Parathyroid adenoma (tissue), 2 donors: ENCODE data around the gene CENPA.
"Not testable (repeated sequence)": the region's sequence is repeated elsewhere in the genome, so short reads cannot be mapped to it uniquely, and the experiment has no call there.

Experiments
- H2AFZ ChIP-seq: fragments of 300-600 bp; sonication (generic); one replicate; pipeline ENCODE4 v1.7.0; 2017; ENCODE audit warnings: antibody characterized with exemption, mild to moderate bottlenecking
- H3K27ac ChIP-seq: fragments of 300-600 bp; sonication (generic); one replicate; pipeline ENCODE4 v1.7.0; 2017
- H3K27me3 ChIP-seq: fragments of 300-600 bp; sonication (generic); one replicate; pipeline ENCODE4 v1.7.0; 2017; ENCODE audit warnings: low read length; ENCODE audit not compliant: control insufficient read depth, insufficient read depth
- H3K36me3 ChIP-seq: fragments of 300-600 bp; sonication (generic); one replicate; pipeline ENCODE4 v1.7.0; 2017; ENCODE audit warnings: low read length; ENCODE audit not compliant: control insufficient read depth, insufficient read depth
- H3K4me1 ChIP-seq: fragments of 300-600 bp; sonication (generic); one replicate; pipeline ENCODE4 v1.7.0; 2017; ENCODE audit warnings: control low read depth
- H3K4me2 ChIP-seq: fragments of 300-600 bp; sonication (generic); one replicate; pipeline ENCODE4 v1.7.0; 2017; ENCODE audit warnings: low read length
- H3K4me3 ChIP-seq: fragments of 300-600 bp; sonication (generic); one replicate; pipeline ENCODE4 v1.7.0; 2017; ENCODE audit warnings: low read depth, low read length
- H3K79me2 ChIP-seq: fragments of 300-600 bp; sonication (generic); one replicate; pipeline ENCODE4 v1.7.0; 2017; ENCODE audit warnings: control low read depth
- H3K9ac ChIP-seq: fragments of 300-600 bp; sonication (generic); one replicate; pipeline ENCODE4 v1.7.0; 2017; ENCODE audit warnings: mild to moderate bottlenecking
- H3K9me3 ChIP-seq: fragments of 300-600 bp; sonication (generic); one replicate; pipeline ENCODE4 v1.7.0; 2017; ENCODE audit warnings: low read length; ENCODE audit not compliant: control insufficient read depth
- CTCF ChIP-seq: fragments of 300-600 bp; sonication (generic); IDR thresholded peaks from one replicate; pipeline ENCODE4 v1.7.0; 2017; ENCODE audit warnings: antibody characterized with exemption, mild to moderate bottlenecking
- donor health status: primary hyperparathyroidism.

The CENPA gene

GRCh38 chr2:26745609-26746327 is 40.1 kb upstream of the CENPA start:
- no peak overlapping the region for H3K27ac ChIP-seq

GRCh38 chr2:26746934-26747333 is 38.9 kb upstream of the CENPA start:
- Histone ChIP-seq H3K9me3 (no peaks in the 10 kb centered on the region), H3K4me2 (no peak overlapping the region), H3K36me3 (no peaks in the 10 kb centered on the region), H3K27me3 (no peaks in the 10 kb centered on the region), H3K79me2 (no peaks in the 10 kb centered on the region), H3K9ac (no peak overlapping the region), H3K4me1 (peaks cover 8% of the 10 kb centered on the region), H3K27ac (no peak overlapping the region), H2AFZ (no peak overlapping the region), H3K4me3 (no peak overlapping the region)
- no peak for TF ChIP-seq CTCF

More at GRCh38 chr2:26745609-26746327, 40.1 kb upstream of the CENPA start:
- no peak overlapping the region for H3K9ac ChIP-seq
- no peak overlapping the region for H3K4me2 ChIP-seq
- H2AFZ ChIP-seq, result no peak overlapping the region
- TF ChIP-seq CTCF, result peak; percentile 97
- no peaks in the 10 kb centered on the region for H3K9me3 ChIP-seq
- H3K4me3 ChIP-seq, result no peak overlapping the region
- no peaks in the 10 kb centered on the region for H3K79me2 ChIP-seq
- H3K36me3 ChIP-seq, result no peaks in the 10 kb centered on the region
- peaks cover 19% of the 10 kb centered on the region for H3K4me1 ChIP-seq
- H3K27me3 ChIP-seq, result no peaks in the 10 kb centered on the region

GRCh38 chr2:26749787-26750420 is 36.0 kb upstream of the CENPA start:
- not testable (repeated sequence) for H3K36me3 ChIP-seq, H3K79me2 ChIP-seq, H3K9me3 ChIP-seq, H2AFZ ChIP-seq, H3K27me3 ChIP-seq, H3K4me3 ChIP-seq, H3K4me1 ChIP-seq, H3K4me2 ChIP-seq, H3K9ac ChIP-seq, H3K27ac ChIP-seq

GRCh38 chr2:26750467-26750866 is 35.4 kb upstream of the CENPA start:
- not testable (repeated sequence) for H3K4me3 ChIP-seq, H3K27ac ChIP-seq, H3K4me1 ChIP-seq, H3K9ac ChIP-seq, H3K36me3 ChIP-seq, H3K4me2 ChIP-seq, H3K27me3 ChIP-seq, H2AFZ ChIP-seq, H3K79me2 ChIP-seq, H3K9me3 ChIP-seq

GRCh38 chr2:26752656-26753055 is 33.2 kb upstream of the CENPA start:
- H2AFZ ChIP-seq, result no peak overlapping the region
- H3K4me2 ChIP-seq, result no peak overlapping the region
- no peak overlapping the region for H3K27ac ChIP-seq
- H3K36me3 ChIP-seq, result no peaks in the 10 kb centered on the region
- peaks cover 9% of the 10 kb centered on the region for H3K4me1 ChIP-seq
- no peaks in the 10 kb centered on the region for H3K27me3 ChIP-seq
- H3K9ac ChIP-seq, result no peak overlapping the region
- no peak for TF ChIP-seq CTCF
- H3K4me3 ChIP-seq, result no peak overlapping the region
- no peaks in the 10 kb centered on the region for H3K9me3 ChIP-seq
- no peaks in the 10 kb centered on the region for H3K79me2 ChIP-seq
